HFFc6 (cell line): ENCODE data around the gene OR7D4. TPM values are rescaled to one million over a fixed set of nuclear protein-coding genes. Genes with fewer than 3 reads are reported as not detected.
A peak's percentile ranks its signal among the peaks of the same experiment; 100 is the strongest.
"Not testable (repeated sequence)": the region's sequence is repeated elsewhere in the genome, so short reads cannot be mapped to it uniquely, and the experiment has no call there.

Source experiments
- DNase-seq: peaks from one replicate; pipeline ENCODE4 v3.0.0-alpha.2; 2018
- H3K27ac Mint-ChIP-seq: 2 replicates; pipeline ENCODE4 v1.8.0; 2020; ENCODE audit warnings: mild to moderate bottlenecking, mixed read lengths
- H3K27me3 Mint-ChIP-seq: 2 replicates; pipeline ENCODE4 v1.8.0; 2021; ENCODE audit warnings: mild to moderate bottlenecking, moderate library complexity, mixed read lengths; ENCODE audit not compliant: insufficient read depth
- H3K36me3 Mint-ChIP-seq: 2 replicates; pipeline ENCODE4 v1.8.0; 2021; ENCODE audit warnings: low read depth, mixed read lengths
- H3K4me1 Mint-ChIP-seq: 2 replicates; pipeline ENCODE4 v1.8.0; 2020; ENCODE audit warnings: low read depth, mixed read lengths
- H3K4me3 Mint-ChIP-seq: 2 replicates; pipeline ENCODE4 v1.8.0; 2020; ENCODE audit warnings: mild to moderate bottlenecking, moderate library complexity, mixed read lengths
- H3K9me3 Mint-ChIP-seq: 2 replicates; pipeline ENCODE4 v1.8.0; 2020; ENCODE audit warnings: mild to moderate bottlenecking, mixed read lengths
- long read RNA-seq: library from polyadenylated mRNA; unstranded; transcript quantifications from one replicate; pipeline ENCODE4 v2.0.0, GENCODE V29; 2019
- total RNA-seq, 6 experiments: library from RNA; stranded (reverse); fragmentation: NEBNext Ultra II Directional; extraction: Animal tissue kit (Norgen Biotek cat#: 25700); gene quantifications; 2 replicates in 1 of 6; 3 replicates in 5 of 6; pipeline ENCODE4 v1.2.3, GENCODE V29; 2021
- TF ChIP-seq, protein P1 (sequence below): fragments of 200-600 bp; sonication (generic); IDR thresholded peaks from 2 replicates; pipeline ENCODE4 v1.5.0; 2021; ENCODE audit warnings: antibody characterized with exemption, mild to moderate bottlenecking

The OR7D4 gene
- not detected for total RNA-seq
- long read RNA-seq, result 0 reads

GRCh38 chr19:9219489-9219888 lies at the start of gene OR7D4:
OR7D4 (minus strand) TSS chr19:9219589; CDS start chr19:9214837, 4,752 bp downstream.
- Mint-ChIP-seq H3K4me3 (no peak within 1 kb of the TSS), H3K9me3 (peaks cover 27% of the 10 kb centered on the region), H3K27me3 (peaks cover under 1% of the 10 kb centered on the region; the same call in 1 of the 2 replicates), H3K4me1 (no peaks in the 10 kb centered on the region), H3K27ac (no peak within 1 kb of the TSS), H3K36me3 (no peaks in the 10 kb centered on the region)
- no peak for DNase-seq
- TF ChIP-seq, protein P1, sequence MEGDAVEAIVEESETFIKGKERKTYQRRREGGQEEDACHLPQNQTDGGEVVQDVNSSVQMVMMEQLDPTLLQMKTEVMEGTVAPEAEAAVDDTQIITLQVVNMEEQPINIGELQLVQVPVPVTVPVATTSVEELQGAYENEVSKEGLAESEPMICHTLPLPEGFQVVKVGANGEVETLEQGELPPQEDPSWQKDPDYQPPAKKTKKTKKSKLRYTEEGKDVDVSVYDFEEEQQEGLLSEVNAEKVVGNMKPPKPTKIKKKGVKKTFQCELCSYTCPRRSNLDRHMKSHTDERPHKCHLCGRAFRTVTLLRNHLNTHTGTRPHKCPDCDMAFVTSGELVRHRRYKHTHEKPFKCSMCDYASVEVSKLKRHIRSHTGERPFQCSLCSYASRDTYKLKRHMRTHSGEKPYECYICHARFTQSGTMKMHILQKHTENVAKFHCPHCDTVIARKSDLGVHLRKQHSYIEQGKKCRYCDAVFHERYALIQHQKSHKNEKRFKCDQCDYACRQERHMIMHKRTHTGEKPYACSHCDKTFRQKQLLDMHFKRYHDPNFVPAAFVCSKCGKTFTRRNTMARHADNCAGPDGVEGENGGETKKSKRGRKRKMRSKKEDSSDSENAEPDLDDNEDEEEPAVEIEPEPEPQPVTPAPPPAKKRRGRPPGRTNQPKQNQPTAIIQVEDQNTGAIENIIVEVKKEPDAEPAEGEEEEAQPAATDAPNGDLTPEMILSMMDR, result no peak

DNA sequence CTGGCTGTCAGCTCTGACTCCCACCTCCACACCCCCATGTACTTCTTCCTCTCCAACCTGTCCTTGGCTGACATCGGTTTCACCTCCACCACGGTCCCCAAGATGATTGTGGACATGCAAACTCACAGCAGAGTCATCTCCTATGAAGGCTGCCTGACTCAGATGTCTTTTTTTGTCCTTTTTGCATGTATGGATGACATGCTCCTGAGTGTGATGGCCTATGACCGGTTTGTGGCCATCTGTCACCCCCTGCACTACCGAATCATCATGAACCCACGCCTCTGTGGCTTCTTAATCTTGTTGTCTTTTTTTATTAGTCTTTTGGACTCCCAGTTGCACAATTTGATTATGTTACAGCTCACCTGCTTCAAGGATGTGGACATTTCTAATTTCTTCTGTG lies 31.8 kb upstream of the OR7D4 start:
- Mint-ChIP-seq H3K27ac (no peak overlapping the region), H3K4me1 (no peaks in the 10 kb centered on the region), H3K4me3 (no peak overlapping the region), H3K36me3 (peaks cover 4% of the 10 kb centered on the region; the same call in 1 of the 2 replicates), H3K27me3 (no peaks in the 10 kb centered on the region; the same call in none of the 2 replicates), H3K9me3 (peaks cover 21% of the 10 kb centered on the region)
- TF ChIP-seq, protein P1, result no peak
- DNase-seq, result no peak

DNA sequence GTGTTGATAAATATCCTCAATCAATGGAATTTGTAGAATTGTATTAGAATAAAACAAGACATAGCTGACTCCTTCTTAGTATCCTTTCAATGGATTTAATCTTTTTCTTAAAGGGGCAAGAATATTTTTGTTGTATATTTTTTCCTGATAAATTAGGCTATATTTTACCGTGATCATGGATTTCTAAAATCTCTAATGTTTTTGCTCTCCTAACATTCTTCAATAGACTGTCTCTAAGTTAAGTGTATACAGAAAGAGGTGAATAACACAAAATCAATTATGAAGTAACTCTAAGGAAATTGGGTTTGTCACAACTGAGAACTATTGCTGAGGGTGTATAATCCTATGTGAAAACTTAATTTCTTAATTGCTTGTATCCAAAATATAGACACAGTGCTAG lies 31.2 kb upstream of the OR7D4 start, which contains the start of gene OR7E24:
Gene OR7E24, plus strand, starts transcription at position 301 of the 400 bp plus-strand sequence. CDS start 114 bp downstream, outside the sequence.
- Mint-ChIP-seq H3K4me1 (no peaks in the 10 kb centered on the region), H3K27ac (no peak within 1 kb of the TSS), H3K27me3 (no peaks in the 10 kb centered on the region; the same call in none of the 2 replicates), H3K4me3 (no peak within 1 kb of the TSS), H3K36me3 (peaks cover 4% of the 10 kb centered on the region; the same call in 1 of the 2 replicates), H3K9me3 (peaks cover 21% of the 10 kb centered on the region)
- no peak for DNase-seq
- TF ChIP-seq, protein P1, result no peak

DNA sequence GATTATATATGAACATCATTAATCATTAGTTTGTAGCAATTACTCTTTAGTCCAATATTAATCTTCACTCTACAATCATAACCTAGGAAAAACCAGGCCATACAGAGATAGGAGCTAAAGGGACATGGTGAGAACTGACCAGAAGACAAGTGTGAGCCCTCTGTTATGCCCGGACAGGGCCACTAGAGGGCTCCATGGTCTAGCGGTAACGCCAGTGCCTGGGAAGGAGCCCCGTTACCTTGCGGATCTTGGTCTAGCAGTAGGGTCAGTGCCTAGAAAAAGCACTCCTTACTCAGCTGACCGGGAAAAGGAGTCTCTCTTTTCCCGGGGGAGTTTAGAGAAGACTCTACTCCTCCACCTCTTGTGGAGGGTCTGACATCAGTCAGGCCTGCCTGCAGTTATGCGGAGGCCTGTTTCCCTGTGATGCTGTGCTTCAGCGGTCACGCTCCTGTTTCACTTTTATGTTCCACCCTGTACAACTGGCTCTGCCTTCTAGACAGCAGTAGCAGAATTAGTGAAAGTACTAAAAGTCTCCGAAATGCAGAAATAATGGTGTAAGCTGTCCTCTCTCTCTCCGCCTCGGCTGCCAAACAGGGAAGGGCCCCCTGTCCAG lies 13.8 kb downstream of the OR7D4 start:
- H3K27me3 Mint-ChIP-seq, result peaks cover 10% of the 10 kb centered on the region
- H3K27ac Mint-ChIP-seq, result no peak overlapping the region
- peak; percentile 59 for DNase-seq
- peak overlapping the region; percentile 85 for H3K4me3 Mint-ChIP-seq
- no peaks in the 10 kb centered on the region for H3K9me3 Mint-ChIP-seq
- TF ChIP-seq, protein P1, result peak; percentile 94
- H3K4me1 Mint-ChIP-seq, result peaks cover 5% of the 10 kb centered on the region
- H3K36me3 Mint-ChIP-seq, result no peaks in the 10 kb centered on the region

- not testable (repeated sequence) for H3K4me1 Mint-ChIP-seq, DNase-seq, H3K4me3 Mint-ChIP-seq, H3K27ac Mint-ChIP-seq, H3K36me3 Mint-ChIP-seq, H3K9me3 Mint-ChIP-seq
- H3K27me3 Mint-ChIP-seq, result peaks cover 10% of the 10 kb centered on the region
These were observed 21.3 kb downstream of the OR7D4 start for GRCh38 chr19:9198044-9198443.

- Mint-ChIP-seq H3K27ac (no peak overlapping the region), H3K9me3 (peaks cover 30% of the 10 kb centered on the region), H3K27me3 (peaks cover 2% of the 10 kb centered on the region; the same call in 1 of the 2 replicates), H3K4me3 (no peak overlapping the region), H3K36me3 (no peaks in the 10 kb centered on the region; the same call in 1 of the 2 replicates), H3K4me1 (no peaks in the 10 kb centered on the region)
- TF ChIP-seq, protein P1, result no peak
- no peak for DNase-seq
These were observed 29.9 kb downstream of the OR7D4 start for GRCh38 chr19:9189535-9189934.
